NT2/D1 (cell line): ENCODE results near the gene GRAMD1B.

Experiments
- SUZ12 ChIP-seq: IDR thresholded peaks from 2 replicates; pipeline ENCODE4 v1.6.1; 2011; ENCODE audit not compliant: insufficient read length, insufficient read depth; ENCODE audit errors: extremely low read depth
- YY1 ChIP-seq: IDR thresholded peaks from 2 replicates; pipeline ENCODE4 v1.6.1; 2011; ENCODE audit not compliant: insufficient read length, insufficient read depth
- ZNF274 ChIP-seq: IDR thresholded peaks from 2 replicates; pipeline ENCODE4 v1.6.1; 2011; ENCODE audit warnings: mild to moderate bottlenecking, low read depth, low read length

DNA sequence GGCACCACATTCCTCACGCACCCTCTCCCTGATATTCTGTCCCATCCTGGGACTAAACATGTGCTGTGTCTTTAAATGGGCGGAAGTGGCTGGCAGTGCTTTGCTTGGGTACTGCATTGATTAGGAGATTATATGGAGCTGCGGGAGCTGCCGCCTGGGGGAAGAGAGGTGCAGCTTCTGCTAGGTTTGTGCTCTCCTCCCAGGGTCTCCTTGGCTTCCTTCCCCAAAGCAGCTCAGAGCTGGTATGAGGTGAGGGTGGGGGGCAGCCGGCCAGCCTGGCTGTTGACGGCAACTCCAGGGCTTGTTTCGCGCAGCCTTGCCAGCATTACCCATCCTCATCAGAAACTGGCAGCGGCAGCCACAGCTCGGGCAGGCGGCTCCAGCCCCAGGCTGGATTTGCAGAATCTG is 95.4 kb downstream of the GRAMD1B start:
- TF ChIP-seq YY1, result no peak
- TF ChIP-seq SUZ12, result no peak
- TF ChIP-seq ZNF274, result no peak
